H1 (cell line): Measurements from ENCODE around the gene FHIP2A. TPM values are rescaled to one million over a fixed set of nuclear protein-coding genes. Genes with fewer than 3 reads are reported as not detected.

Experiments
- CTCF ChIA-PET: fragments of 300-600 bp; sonication (Branson Sonifier 250); formaldehyde crosslinking; loops from one replicate; lab custom pipeline; 2021; ENCODE audit not compliant: partially characterized antibody; lab: Charles Lee
- POLR2A ChIA-PET: fragments of 300-600 bp; sonication (Branson Sonifier 250); formaldehyde crosslinking; loops from one replicate; lab custom pipeline; 2021; ENCODE audit warnings: inconsistent platforms; ENCODE audit not compliant: partially characterized antibody; lab: Charles Lee
- DNase-seq, 2 experiments: peaks; one replicate each; pipeline versions ENCODE4 v3.0.0 to v3.0.0-alpha.2; 2010 to 2022; ENCODE audit warnings: low spot score in 2 of 2, low read depth in 1 of 2, mixed read lengths in 1 of 2
- FAIRE-seq: peaks from 2 replicates; lab custom pipeline; 2011; peaks lifted over from hg19 to GRCh38; lab: Jason Lieb, UNC
- H2AFZ ChIP-seq: 2 replicates; pipeline ENCODE4 v1.8.1; 2012; ENCODE audit warnings: low read length, inconsistent platforms
- H2AK5ac ChIP-seq: 2 replicates; pipeline ENCODE4 v1.6.1; 2013; ENCODE audit warnings: low read depth, low read length
- H2BK120ac ChIP-seq: replicated peaks from 2 replicates; pipeline ENCODE3; 2013; ENCODE audit warnings: low read depth, low read length, inconsistent platforms
- H2BK12ac ChIP-seq: 2 replicates; pipeline ENCODE4 v1.6.1; 2013; ENCODE audit warnings: low read depth, low read length
- H2BK15ac ChIP-seq: 2 replicates; pipeline ENCODE4 v1.6.1; 2013; ENCODE audit warnings: low read length
- H2BK20ac ChIP-seq: 2 replicates; pipeline ENCODE4 v1.6.1; 2013; ENCODE audit warnings: low read length
- H2BK5ac ChIP-seq: 2 replicates; pipeline ENCODE4 v1.6.1; 2013; ENCODE audit warnings: low read depth, low read length
- H3K14ac ChIP-seq: 2 replicates; pipeline ENCODE4 v1.6.1; 2013; ENCODE audit warnings: inconsistent platforms; ENCODE audit not compliant: insufficient read length
- H3K18ac ChIP-seq: 2 replicates; pipeline ENCODE4 v1.6.1; 2013; ENCODE audit warnings: low read length; ENCODE audit errors: extremely low read depth
- H3K23ac ChIP-seq: 2 replicates; pipeline ENCODE4 v1.6.1; 2013; ENCODE audit warnings: inconsistent platforms; ENCODE audit not compliant: insufficient read length
- H3K23me2 ChIP-seq: 2 replicates; pipeline ENCODE4 v1.6.1; 2013; ENCODE audit warnings: low read depth, low read length
- H3K27ac ChIP-seq: 2 replicates; pipeline ENCODE4 v1.6.1; 2011; ENCODE audit warnings: low read depth, low read length, inconsistent platforms
- H3K27me3 ChIP-seq, 4 experiments: replicated peaks in 1 of 4; 1 replicate in 1 of 4; 2 replicates in 3 of 4; pipeline versions ENCODE4 v1.6.1 to v1.8.1; 2011 to 2013; ENCODE audit warnings: low read length in 3 of 4, mild to moderate bottlenecking in 3 of 4, inconsistent platforms in 2 of 4, mixed read lengths in 2 of 4, moderate library complexity in 1 of 4; ENCODE audit not compliant: control insufficient read depth in 3 of 4, insufficient read depth in 3 of 4; ENCODE audit errors: extremely low read depth in 1 of 4
- H3K36me3 ChIP-seq, 4 experiments: 2 replicates each; pipeline versions ENCODE4 v1.6.1 to v1.8.1; 2011 to 2013; ENCODE audit warnings: mild to moderate bottlenecking in 4 of 4, low read length in 3 of 4, moderate library complexity in 2 of 4, control low read depth in 1 of 4, inconsistent platforms in 1 of 4; ENCODE audit not compliant: insufficient read depth in 4 of 4, control insufficient read depth in 2 of 4
- H3K4ac ChIP-seq: replicated peaks from 2 replicates; pipeline ENCODE3; 2013; ENCODE audit warnings: low read length, low read depth, mixed read lengths, inconsistent platforms; ENCODE audit not compliant: insufficient read length
- H3K4me1 ChIP-seq, 4 experiments: replicated peaks in 1 of 4; 1 replicate in 1 of 4; 2 replicates in 3 of 4; pipeline versions ENCODE4 v1.6.1 to v1.8.1; 2011 to 2013; ENCODE audit warnings: low read length in 3 of 4, inconsistent platforms in 2 of 4, mixed read lengths in 1 of 4; ENCODE audit not compliant: insufficient read depth in 4 of 4, control insufficient read depth in 3 of 4
- H3K4me2 ChIP-seq, 2 experiments: 2 replicates each; pipeline versions ENCODE4 v1.6.1 to v1.8.1; 2011 to 2013; ENCODE audit warnings: low read depth in 2 of 2, low read length in 2 of 2, control low read depth in 1 of 2, inconsistent platforms in 1 of 2, mild to moderate bottlenecking in 1 of 2; ENCODE audit not compliant: insufficient read depth in 1 of 2
- H3K4me3 ChIP-seq, 4 experiments: fragments of 200-600, 300-600 bp in 1 of 4; sonication (generic), shearing (Covaris generic), sonication (Bioruptor Twin) in 1 of 4; 2 replicates each; pipeline versions ENCODE4 v1.5.1 to v1.8.1; 2011 to 2016; ENCODE audit warnings: low read length in 4 of 4, low read depth in 3 of 4, control low read depth in 2 of 4, inconsistent platforms in 2 of 4, mild to moderate bottlenecking in 2 of 4, mixed read lengths in 1 of 4, moderate library complexity in 1 of 4; ENCODE audit not compliant: insufficient read depth in 2 of 4; ENCODE audit errors: extremely low read depth in 1 of 4
- H3K56ac ChIP-seq: replicated peaks from 2 replicates; pipeline ENCODE3; 2013; ENCODE audit warnings: low read depth, mild to moderate bottlenecking, mixed read lengths, low read length, inconsistent platforms; ENCODE audit not compliant: insufficient read length
- H3K79me1 ChIP-seq: 2 replicates; pipeline ENCODE4 v1.6.1; 2013; ENCODE audit warnings: low read depth, low read length, control low read depth
- H3K79me2 ChIP-seq, 2 experiments: 2 replicates each; pipeline versions ENCODE4 v1.6.1 to v1.8.1; 2012 to 2013; ENCODE audit warnings: low read length in 2 of 2, mild to moderate bottlenecking in 2 of 2, inconsistent platforms in 1 of 2; ENCODE audit not compliant: insufficient read depth in 2 of 2, control insufficient read depth in 1 of 2
- H3K9ac ChIP-seq, 4 experiments: replicated peaks in 1 of 4; 1 replicate in 1 of 4; 2 replicates in 3 of 4; pipeline versions ENCODE4 v1.6.1 to v1.8.1; 2011 to 2013; ENCODE audit warnings: low read depth in 3 of 4, low read length in 3 of 4, control low read depth in 2 of 4, mild to moderate bottlenecking in 2 of 4, moderate library complexity in 2 of 4, inconsistent platforms in 1 of 4; ENCODE audit errors: extremely low read depth in 1 of 4
- H3K9me3 ChIP-seq, 2 experiments: 2 replicates each; pipeline versions ENCODE4 v1.6.1 to v1.8.1; 2012 to 2013; ENCODE audit warnings: mild to moderate bottlenecking in 2 of 2, moderate library complexity in 2 of 2, control low read depth in 1 of 2, inconsistent platforms in 1 of 2, low read depth in 1 of 2, low read length in 1 of 2, mixed read lengths in 1 of 2; ENCODE audit not compliant: insufficient read depth in 2 of 2
- H4K20me1 ChIP-seq, 2 experiments: replicated peaks in 1 of 2; 2 replicates each; pipeline versions ENCODE3 to v1.8.1; 2011 to 2013; ENCODE audit warnings: inconsistent platforms in 2 of 2, low read length in 2 of 2, mild to moderate bottlenecking in 1 of 2; ENCODE audit not compliant: insufficient read depth in 2 of 2, control insufficient read depth in 1 of 2
- H4K5ac ChIP-seq: 2 replicates; pipeline ENCODE4 v1.6.1; 2013; ENCODE audit warnings: low read length, low read depth, mixed read lengths, inconsistent platforms; ENCODE audit not compliant: insufficient read length
- H4K8ac ChIP-seq: 2 replicates; pipeline ENCODE4 v1.8.0; 2013; ENCODE audit warnings: mild to moderate bottlenecking, moderate library complexity, low read length, inconsistent platforms; ENCODE audit not compliant: insufficient read depth; ENCODE audit errors: extremely low read depth
- H4K91ac ChIP-seq: replicated peaks from 2 replicates; pipeline ENCODE3; 2013; ENCODE audit warnings: low read length, mixed read lengths, inconsistent platforms; ENCODE audit not compliant: insufficient read length
- BACH1 ChIP-seq: IDR thresholded peaks from 2 replicates; pipeline ENCODE4 v1.6.1; 2012; ENCODE audit warnings: low read length, improper control_type of control experiment
- EP300 ChIP-seq, 2 experiments: IDR thresholded peaks; 1 replicate in 1 of 2; 2 replicates in 1 of 2; pipeline ENCODE4 v1.6.1; 2011 to 2012; ENCODE audit warnings: low read depth in 2 of 2, low read length in 2 of 2, mild to moderate bottlenecking in 2 of 2, borderline replicate concordance in 1 of 2, inconsistent platforms in 1 of 2, moderate library complexity in 1 of 2
- HDAC2 ChIP-seq, 2 experiments: fragments of 300-600 bp in 1 of 2; sonication (generic) in 1 of 2; IDR thresholded peaks; 2 replicates each; pipeline ENCODE4 v1.6.1; 2011 to 2012; ENCODE audit warnings: low read depth in 2 of 2, low read length in 2 of 2, mild to moderate bottlenecking in 2 of 2, moderate library complexity in 2 of 2, borderline replicate concordance in 1 of 2, inconsistent platforms in 1 of 2
- KDM4A ChIP-seq: IDR thresholded peaks from one replicate; pipeline ENCODE4 v1.7.1; 2012; ENCODE audit warnings: low read depth, mild to moderate bottlenecking, moderate library complexity, low read length, inconsistent platforms; ENCODE audit not compliant: severe bottlenecking
- POU5F1 ChIP-seq: IDR thresholded peaks from 2 replicates; pipeline ENCODE4 v1.6.1; 2011; ENCODE audit warnings: low read depth, mild to moderate bottlenecking, low read length, moderate library complexity
- RXRA ChIP-seq: IDR thresholded peaks from 2 replicates; pipeline ENCODE4 v1.6.1; 2011; ENCODE audit warnings: low read depth, mild to moderate bottlenecking, low read length, moderate library complexity; ENCODE audit not compliant: insufficient read depth
- SP2 ChIP-seq: IDR thresholded peaks from 2 replicates; pipeline ENCODE4 v1.6.1; 2012; ENCODE audit warnings: mild to moderate bottlenecking, low read length, inconsistent platforms
- YY1 ChIP-seq: IDR thresholded peaks from 2 replicates; pipeline ENCODE4 v1.6.1; 2011; ENCODE audit warnings: low read depth, mild to moderate bottlenecking, low read length
- WGBS, 2 experiments: shearing (Covaris generic) in 1 of 2; methylation state at CpG; one replicate each; pipeline versions ENCODE4 v1.1.6 to v1.1.7; 2013 to 2015; ENCODE audit warnings: low lambda C conversion rate in 2 of 2, mixed read lengths in 2 of 2, inconsistent platforms in 1 of 2, low coverage in 1 of 2, missing lambda C conversion rate in 1 of 2; ENCODE audit not compliant: insufficient replicate concordance in 2 of 2, insufficient coverage in 1 of 2, insufficient read length in 1 of 2; ENCODE audit errors: extremely low coverage in 1 of 2, missing lambda C conversion rate in 1 of 2; 5-methylcytosine and 5-hydroxymethylcytosine counted together
- polyA plus RNA-seq, 7 experiments: library from polyadenylated mRNA; depleted of rRNA in 3 of 7; stranded (reverse) in 5 of 7; unstranded in 2 of 7; fragments of >200 nt in 5 of 7; fragments of 200-250 nt in 2 of 7; gene quantifications; 1 replicate in 5 of 7; 2 replicates in 1 of 7; 4 replicates in 1 of 7; pipeline versions ENCODE4 v1.2.1 to v1.2.3, GENCODE V29; 2011 to 2013; ENCODE audit warnings: missing spikeins in 2 of 7, mixed read lengths in 2 of 7
- total RNA-seq: library from RNA; stranded (reverse); fragmentation: NEBNext Ultra II Directional; extraction: Animal tissue kit (Norgen Biotek cat#: 25700); gene quantifications from 2 replicates; pipeline ENCODE4 v1.2.1, GENCODE V29; 2021
- TF ChIP-seq, protein P1 (sequence below): IDR thresholded peaks from 2 replicates; pipeline ENCODE4 v1.6.1; 2012; ENCODE audit warnings: inconsistent platforms

The FHIP2A gene
- total and polyA plus RNA-seq, 2 of the 8 experiments (the other 6 are each of a cell fraction or from before 2014, with no cell fraction given): 4.5 to 15.0 TPM

DNA sequence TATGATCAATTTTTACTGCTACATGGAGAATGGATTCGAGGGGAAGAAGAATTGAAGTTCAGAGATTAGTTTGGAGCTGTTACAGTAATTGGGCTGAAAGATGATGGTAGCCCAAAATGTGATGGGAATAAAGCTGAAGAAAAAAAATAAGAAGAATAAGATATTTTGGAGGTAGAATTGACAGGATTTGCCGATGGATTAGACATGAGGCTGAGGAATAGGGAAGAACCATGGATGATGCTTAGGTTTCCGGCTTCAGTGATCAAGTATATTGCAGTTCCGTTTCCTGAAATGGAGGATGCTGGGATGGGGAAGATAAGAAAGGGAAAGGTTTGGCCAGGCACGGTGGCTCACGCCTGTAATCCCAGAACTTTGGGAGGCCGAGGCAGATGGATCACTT, 38.9 kb upstream of the FHIP2A start:
- Histone ChIP-seq H3K9ac (no peak overlapping the region), H3K36me3 (no peaks in the 10 kb centered on the region), H3K4ac (no peak overlapping the region), H3K23ac (no peak overlapping the region), H4K20me1 (no peaks in the 10 kb centered on the region), H3K27ac (no peak overlapping the region), H3K27me3 (no peaks in the 10 kb centered on the region), H2BK5ac (no peak overlapping the region), H3K9me3 (no peaks in the 10 kb centered on the region), H4K91ac (no peak overlapping the region), H4K8ac (no peak overlapping the region), H2BK120ac (no peak overlapping the region), H3K4me2 (no peak overlapping the region), H3K4me3 (no peak overlapping the region), H2BK20ac (no peak overlapping the region), H3K56ac (no peak overlapping the region), H2AFZ (no peak overlapping the region), H3K4me1 (no peaks in the 10 kb centered on the region), H3K79me1 (no peaks in the 10 kb centered on the region), H3K14ac (no peak overlapping the region), H3K18ac (no peak overlapping the region), H2AK5ac (no peak overlapping the region), H2BK12ac (no peak overlapping the region), H3K79me2 (no peaks in the 10 kb centered on the region), H3K23me2 (peaks cover 3% of the 10 kb centered on the region; the same call in 1 of the 2 replicates), H2BK15ac (no peak overlapping the region), H4K5ac (no peak overlapping the region)
- no peak for DNase-seq
- WGBS, 2 experiments: 90 to 100% methylated on average over 1 to 6 of the region's 7 CpGs
- TF ChIP-seq SP2 (no peak), EP300 (IDR thresholded peaks at IDR 0.05; ENCODE audit: borderline replicate concordance in 1 of 2, low read depth in 2 of 2, low read length in 2 of 2) (no peak), POU5F1 (no peak), BACH1 (no peak), RXRA (no peak), KDM4A (no peak), HDAC2 (IDR thresholded peaks at IDR 0.05; ENCODE audit: borderline replicate concordance in 1 of 2, low read depth in 2 of 2, low read length in 2 of 2) (no peak), YY1 (no peak)
- TF ChIP-seq, protein P1, sequence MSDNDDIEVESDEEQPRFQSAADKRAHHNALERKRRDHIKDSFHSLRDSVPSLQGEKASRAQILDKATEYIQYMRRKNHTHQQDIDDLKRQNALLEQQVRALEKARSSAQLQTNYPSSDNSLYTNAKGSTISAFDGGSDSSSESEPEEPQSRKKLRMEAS: no peak
- ChIA-PET POLR2A (interaction anchor here (0.6 kb wide), 2 partner anchors 13 to 50 kb away, joined by 3 to 4 read pairs; no protein-coding TSS in a partner anchor), CTCF (interaction anchor here (0.6 to 1.3 kb wide), 3 partner anchors 11 to 311 kb away, joined by 3 read pairs; no protein-coding TSS in a partner anchor)
- no peak for FAIRE-seq
